SH-SY5Y (cell line): ENCODE data around the gene OGFRL1.

Experiments
- GATA2 ChIP-seq: IDR thresholded peaks from 2 replicates; pipeline ENCODE4 v1.6.1; 2011; ENCODE audit warnings: mild to moderate bottlenecking, low read depth, low read length
- GATA3 ChIP-seq: IDR thresholded peaks from 2 replicates; pipeline ENCODE4 v1.6.1; 2011; ENCODE audit warnings: low read depth, mild to moderate bottlenecking, low read length, moderate library complexity

GRCh38 chr6:71346334-71346694 lies 57.7 kb downstream of the OGFRL1 start:
- TF ChIP-seq GATA2: no peak
- no peak for TF ChIP-seq GATA3
